Fibroblast of pulmonary artery (primary cell): ENCODE results near the gene RER1.

Experiments used
- DNase-seq: peaks from one replicate; pipeline ENCODE4 v3.0.0-alpha.2; 2010; ENCODE audit warnings: low read depth
- H3K4me3 ChIP-seq: replicated peaks from 2 replicates; pipeline ENCODE4 v1.5.1; 2011; ENCODE audit warnings: low read depth, mild to moderate bottlenecking, control low read depth, low read length, moderate library complexity
- CTCF ChIP-seq: IDR thresholded peaks from 2 replicates; pipeline ENCODE4 v1.5.1; 2011; ENCODE audit warnings: mild to moderate bottlenecking, control low read depth, low read length, inconsistent platforms; ENCODE audit errors: missing control alignments

RER1 gene

GRCh38 chr1:2443277-2444137, 51.9 kb downstream of the RER1 start:
- no peak for DNase-seq
- no peak for TF ChIP-seq CTCF
- no peak overlapping the region for H3K4me3 ChIP-seq

- DNase-seq = no peak
- no peak overlapping the region for H3K4me3 ChIP-seq
- no peak for TF ChIP-seq CTCF
Observed at GRCh38 chr1:2444138-2444591, 52.5 kb downstream of the RER1 start.

GRCh38 chr1:2445162-2445822, 53.7 kb downstream of the RER1 start:
- no peak overlapping the region for H3K4me3 ChIP-seq
- TF ChIP-seq CTCF = no peak
- DNase-seq = no peak

GRCh38 chr1:2445823-2446215, 54.2 kb downstream of the RER1 start:
- no peak for DNase-seq
- no peak overlapping the region for H3K4me3 ChIP-seq
- no peak for TF ChIP-seq CTCF

GRCh38 chr1:2446394-2446793, 54.8 kb downstream of the RER1 start:
- no peak for DNase-seq
- no peak overlapping the region for H3K4me3 ChIP-seq
- no peak for TF ChIP-seq CTCF

GRCh38 chr1:2446861-2447260, 55.2 kb downstream of the RER1 start:
- no peak for DNase-seq
- TF ChIP-seq CTCF = no peak
- H3K4me3 ChIP-seq = no peak overlapping the region
